Measurements from ENCODE around the gene MBD3L3.
"Not testable (repeated sequence)": the region's sequence is repeated elsewhere in the genome, so short reads cannot be mapped to it uniquely, and the experiment has no call there.

The MBD3L3 gene
- total RNA-seq: 0 reads per million in 2 donors

GRCh38 chr19:7058576-7058975 lies at the start of gene MBD3L3:
TSS of gene MBD3L3 (minus strand) at chr19:7058676. CDS start at chr19:7058605, 71 bp downstream.
- not testable (repeated sequence) for DNase-seq

DNA sequence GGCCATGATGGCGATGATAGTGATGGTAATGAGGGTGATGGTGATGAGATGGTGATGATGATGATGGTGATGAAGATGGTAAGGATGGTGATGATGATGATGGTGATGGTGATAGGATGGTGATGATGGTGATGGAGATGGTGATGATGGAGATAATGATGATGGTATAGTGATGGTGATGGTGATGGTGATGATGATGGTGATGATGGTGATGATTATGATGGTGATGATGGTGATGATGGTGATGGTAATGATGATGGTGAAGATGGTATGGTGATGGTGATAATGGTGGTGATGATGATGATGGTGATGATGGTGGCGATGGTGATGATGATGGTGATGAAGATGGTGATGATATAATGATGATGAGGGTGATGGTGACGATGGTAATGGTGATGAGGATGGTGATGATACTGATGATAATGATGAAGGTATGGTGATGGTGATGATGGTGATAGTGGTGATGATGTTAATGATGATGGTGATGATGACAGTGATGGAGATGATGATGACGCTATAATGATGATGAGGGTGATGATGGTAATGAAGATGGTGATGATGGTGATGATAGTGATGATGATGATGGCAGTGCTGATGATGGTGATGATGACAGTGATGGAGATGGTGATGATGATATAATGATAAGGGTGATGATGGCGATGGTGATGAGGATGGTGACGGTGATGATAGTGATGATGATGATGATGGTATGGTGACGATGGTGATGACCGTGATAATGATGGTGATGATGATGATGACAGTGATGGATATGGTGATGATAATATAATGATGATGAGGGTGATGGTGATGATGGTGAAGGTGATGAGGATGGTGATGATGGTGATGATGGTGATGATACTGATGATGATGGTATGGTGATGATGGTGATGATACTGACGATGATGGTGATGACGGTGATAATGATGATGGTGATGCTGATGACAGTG lies 48.5 kb upstream of the MBD3L3 start:
- no peak for DNase-seq

DNA sequence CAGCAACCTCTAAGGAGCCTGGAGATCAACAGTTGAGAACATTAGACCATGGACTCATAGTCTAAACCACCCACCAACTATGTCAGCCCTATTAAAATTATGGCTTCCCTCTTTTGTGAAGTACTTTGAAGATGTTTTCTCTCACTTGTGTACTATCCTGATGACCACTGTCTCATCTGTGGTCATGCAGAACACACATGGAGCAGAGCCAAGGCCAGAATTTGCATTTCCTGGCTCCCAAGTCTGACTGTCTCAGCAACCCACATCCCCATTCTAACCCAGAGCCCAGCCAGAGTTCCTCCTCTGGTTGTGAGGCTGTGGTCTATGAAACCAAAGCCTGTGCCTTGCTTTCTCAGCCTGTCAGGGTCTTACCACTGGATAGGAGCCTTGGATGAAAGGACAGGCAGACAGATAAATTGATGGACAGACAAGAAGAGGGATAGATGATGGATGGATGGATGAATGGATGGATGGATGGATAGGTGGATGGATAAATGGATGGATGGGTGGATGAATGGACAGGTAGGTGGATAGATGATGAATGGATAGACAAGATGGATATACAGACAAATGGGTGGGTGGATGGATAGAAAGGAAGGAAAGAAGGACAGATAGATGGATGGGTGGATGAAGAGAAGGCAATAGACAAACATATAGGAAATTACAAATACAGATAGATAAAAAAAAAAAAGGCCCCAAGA lies 46.4 kb upstream of the MBD3L3 start:
- DNase-seq: no peak

GRCh38 chr19:7101498-7102253 lies 43.2 kb upstream of the MBD3L3 start:
- DNase-seq: no peak

DNA sequence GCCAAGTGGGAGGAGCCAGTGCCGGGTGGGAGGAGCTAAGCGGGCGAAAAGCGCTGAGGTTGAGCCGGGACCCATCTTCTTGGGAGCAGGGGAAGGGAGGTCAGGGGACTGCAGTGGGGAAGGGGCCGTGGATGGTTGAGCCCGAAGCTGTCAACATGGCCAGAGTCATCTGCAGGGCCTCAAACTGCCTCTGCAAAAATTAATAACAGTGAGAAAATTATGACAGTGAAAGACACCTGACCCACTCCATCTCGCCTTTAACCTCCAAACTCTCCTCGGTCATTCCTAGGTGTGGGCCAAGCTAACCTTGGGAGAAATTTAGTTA lies 41.1 kb upstream of the MBD3L3 start:
- DNase-seq: no peak

GRCh38 chr19:7098701-7099596 lies 40.5 kb upstream of the MBD3L3 start:
- peak; percentile 71 for DNase-seq

- no peak for DNase-seq
These were observed 39.6 kb upstream of the MBD3L3 start for GRCh38 chr19:7098096-7098495.

DNA sequence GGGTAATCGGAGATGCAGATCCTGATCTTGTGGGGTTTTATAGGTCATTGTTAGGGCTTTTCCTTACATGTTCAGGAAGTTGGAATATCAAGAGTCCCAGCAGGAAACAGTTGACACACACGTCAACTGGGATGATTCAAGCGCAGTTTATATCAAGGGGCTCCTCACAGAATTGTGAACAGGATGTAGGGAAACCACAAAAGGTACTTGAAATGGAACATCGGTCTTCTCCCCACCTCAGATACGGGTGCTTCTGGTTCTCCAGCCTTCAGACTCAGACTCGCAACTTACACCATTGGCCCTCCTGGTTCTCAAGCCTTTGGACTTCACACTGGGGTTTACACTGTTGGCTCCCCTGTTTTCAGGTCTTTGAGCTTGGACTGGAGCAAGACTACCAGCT lies 30.5 kb upstream of the MBD3L3 start:
- no peak for DNase-seq

DNA sequence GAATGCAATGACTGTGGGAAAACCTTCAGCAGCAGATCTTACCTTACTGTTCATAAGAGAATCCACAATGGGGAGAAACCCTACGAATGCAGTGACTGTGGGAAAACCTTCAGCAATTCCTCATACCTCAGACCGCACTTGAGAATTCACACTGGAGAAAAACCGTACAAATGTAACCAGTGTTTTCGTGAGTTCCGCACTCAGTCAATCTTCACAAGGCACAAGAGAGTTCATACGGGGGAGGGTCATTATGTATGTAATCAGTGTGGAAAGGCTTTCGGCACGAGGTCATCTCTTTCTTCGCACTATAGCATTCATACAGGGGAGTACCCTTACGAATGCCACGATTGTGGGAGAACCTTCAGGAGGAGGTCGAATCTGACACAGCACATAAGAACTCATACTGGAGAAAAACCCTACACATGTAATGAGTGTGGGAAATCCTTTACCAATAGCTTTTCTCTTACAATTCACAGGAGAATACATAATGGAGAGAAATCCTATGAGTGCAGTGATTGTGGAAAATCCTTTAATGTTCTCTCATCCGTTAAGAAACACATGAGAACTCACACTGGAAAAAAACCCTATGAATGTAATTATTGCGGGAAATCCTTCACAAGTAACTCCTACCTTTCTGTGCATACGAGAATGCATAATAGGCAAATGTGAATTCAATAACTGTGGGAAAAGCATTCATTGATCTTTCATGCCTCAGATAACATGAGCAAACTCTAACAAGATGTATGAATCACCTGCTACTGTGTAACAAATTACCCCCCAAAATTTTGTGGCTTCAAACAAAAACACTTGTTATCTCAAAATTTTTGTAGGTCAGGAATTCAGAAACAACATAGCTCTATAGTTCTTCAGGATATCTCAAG lies 24.8 kb upstream of the MBD3L3 start:
- no peak for DNase-seq

DNA sequence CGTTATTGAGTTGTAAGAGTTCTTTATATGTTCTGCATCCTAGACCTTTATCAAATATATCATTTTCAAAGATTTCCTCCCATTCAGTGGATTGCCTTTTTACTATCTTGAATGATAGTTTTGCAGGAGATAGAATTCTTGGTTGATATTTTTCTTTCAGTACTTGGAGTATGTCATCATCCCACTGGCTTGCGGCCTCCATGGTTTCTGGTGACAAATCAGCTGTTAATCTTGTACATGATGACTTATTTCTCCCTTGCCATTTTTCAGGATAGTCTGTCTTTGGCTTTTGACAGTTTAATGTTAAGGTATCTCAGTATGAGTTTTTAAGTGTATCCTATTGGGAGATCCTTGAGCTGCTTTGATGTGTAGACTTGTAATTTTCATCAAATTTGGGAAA lies 19.5 kb upstream of the MBD3L3 start:
- DNase-seq: no peak

DNA sequence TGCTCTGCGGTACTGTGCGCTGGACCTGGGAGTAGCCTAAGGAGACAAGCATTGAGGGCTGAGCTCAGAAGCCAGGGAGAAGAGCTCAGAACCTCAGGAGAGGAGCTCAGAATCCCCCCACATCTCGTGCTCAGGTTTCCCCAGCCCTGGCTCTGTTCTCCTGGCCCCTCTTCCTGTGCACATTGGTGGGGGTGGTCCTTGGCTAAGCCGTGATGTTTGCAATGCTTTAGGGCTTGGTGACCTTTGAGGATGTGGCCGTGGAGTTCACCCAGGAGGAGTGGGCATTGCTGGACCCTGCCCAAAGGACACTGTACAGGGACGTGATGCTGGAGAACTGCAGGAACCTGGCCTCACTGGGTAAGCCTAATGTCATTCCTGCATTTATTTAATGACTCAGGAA lies 17.7 kb upstream of the MBD3L3 start:
- DNase-seq: no peak

DNA sequence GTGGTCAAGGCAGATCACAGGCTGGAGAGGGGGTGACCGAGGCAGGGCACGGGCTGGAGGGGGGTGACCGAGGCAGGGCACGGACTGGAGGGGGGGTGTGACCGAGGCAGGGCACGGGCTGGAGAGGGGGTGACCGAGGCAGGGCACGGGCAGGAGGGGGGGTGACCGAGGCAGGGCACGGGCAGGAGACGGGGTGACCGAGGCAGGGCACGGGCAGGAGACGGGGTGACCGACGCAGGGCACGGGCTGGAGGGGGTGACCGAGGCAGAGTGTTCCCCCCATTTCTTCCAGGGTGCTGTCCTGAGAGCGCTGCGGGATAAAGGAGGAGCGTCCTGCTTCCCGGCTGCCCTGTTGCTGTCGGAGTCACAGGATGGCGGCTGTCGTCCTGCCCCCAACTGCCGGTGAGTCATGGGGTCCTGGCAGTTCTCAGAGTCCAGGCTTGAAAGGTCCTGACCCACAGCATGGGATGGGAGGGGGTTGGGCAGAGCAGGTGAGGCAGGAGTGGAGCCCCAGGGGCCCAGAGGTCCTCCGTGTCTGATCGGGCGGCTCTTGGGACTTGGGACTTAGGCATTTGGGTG lies 16.3 kb upstream of the MBD3L3 start:
- DNase-seq: no peak

- DNase-seq: no peak
These were observed 14.1 kb upstream of the MBD3L3 start for GRCh38 chr19:7072541-7072940.

GRCh38 chr19:7069904-7070226 lies 11.4 kb upstream of the MBD3L3 start:
- DNase-seq: no peak

GRCh38 chr19:7069042-7069903 lies 10.8 kb upstream of the MBD3L3 start, which contains the start of gene ZNF557:
TSS of gene ZNF557 (plus strand) at chr19:7069703. CDS start at chr19:7075075, 5,372 bp downstream.
- peak; percentile 92 for DNase-seq

- DNase-seq: no peak
These were observed 10.1 kb upstream of the MBD3L3 start for GRCh38 chr19:7068599-7068998.

DNA sequence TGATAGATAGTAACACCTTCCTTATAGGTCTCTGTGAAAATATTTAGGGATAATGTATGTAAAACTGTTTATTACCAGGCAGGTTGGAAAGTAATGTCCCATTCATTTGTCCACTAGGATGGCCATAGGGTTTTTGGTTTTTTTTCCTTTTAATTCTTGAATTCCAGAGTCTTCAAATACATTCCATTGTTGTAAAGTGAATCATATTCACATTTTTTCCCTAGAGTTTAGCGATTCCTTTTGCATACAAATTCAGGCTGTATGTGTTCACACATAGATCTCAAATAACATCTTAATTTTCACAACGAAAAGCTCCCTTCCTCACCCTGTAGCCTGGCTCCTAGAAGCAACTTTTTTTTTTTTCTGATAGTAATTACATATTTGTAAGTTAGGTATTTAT lies 9.2 kb upstream of the MBD3L3 start:
- DNase-seq: no peak

DNA sequence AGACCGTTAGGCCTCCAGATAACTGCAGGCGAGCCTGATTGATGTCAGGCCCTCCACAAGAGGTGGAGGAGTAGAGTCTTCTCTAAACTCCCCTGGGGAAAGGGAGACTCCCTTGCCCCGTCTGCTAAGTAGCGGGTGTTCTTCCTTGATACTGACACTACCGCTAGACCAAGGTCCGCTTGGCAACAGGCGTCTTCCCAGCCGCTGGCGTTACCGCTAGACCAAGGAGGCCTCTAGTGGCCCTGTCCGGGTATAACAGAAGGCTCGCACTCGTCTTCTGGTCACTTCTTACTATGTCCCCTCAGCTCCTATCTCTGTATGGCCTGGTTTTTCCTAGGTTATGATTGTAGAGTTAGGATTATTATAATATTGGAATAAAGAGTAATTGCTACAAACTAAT lies 8.6 kb upstream of the MBD3L3 start:
- DNase-seq: not testable (repeated sequence)

GRCh38 chr19:7063764-7064418 lies 5.4 kb upstream of the MBD3L3 start:
- no peak for DNase-seq
